Right cardiac atrium (tissue), 5 donors: Measurements from ENCODE around the gene AHR. TPM values are rescaled to one million over a fixed set of nuclear protein-coding genes. Genes with fewer than 3 reads are reported as not detected.

Source experiments
- ATAC-seq, 2 donors: fragments of 200-7000 bp; cut with Tn5 transposase; one replicate each; pipeline versions ENCODE4 v1.8.0 to v1.9.1; 2020; ENCODE audit warnings: moderate library complexity in 2 of 2, mild to moderate bottlenecking in 1 of 2
- DNase-seq, 3 donors: peaks; one replicate each; pipeline ENCODE4 v3.0.0-alpha.2; 2020
- H3K27ac ChIP-seq: one replicate; pipeline ENCODE4 v1.5.1; 2013; ENCODE audit warnings: mild to moderate bottlenecking, low read length, control low read depth, moderate library complexity
- H3K27me3 ChIP-seq: one replicate; pipeline ENCODE4 v1.6.1; 2013; ENCODE audit not compliant: control insufficient read depth, insufficient read depth
- H3K4me1 ChIP-seq: one replicate; pipeline ENCODE4 v1.6.1; 2013; ENCODE audit warnings: low read length; ENCODE audit not compliant: control insufficient read depth, insufficient read depth
- H3K4me3 ChIP-seq: one replicate; pipeline ENCODE4 v1.5.1; 2013; ENCODE audit warnings: low read length, control low read depth
- H3K9me3 ChIP-seq: one replicate; pipeline ENCODE4 v1.6.1; 2013; ENCODE audit warnings: low read length; ENCODE audit not compliant: control insufficient read depth
- WGBS: extraction: QIAGEN DNeasy Blood & Tissue Kit; methylation state at CpG from one replicate; pipeline ENCODE4 v1.1.7; 2013; 5-methylcytosine and 5-hydroxymethylcytosine counted together
- intact Hi-C, 4 donors: fragments of 100-400 bp; cut with DNase I; formaldehyde crosslinking; loops; one replicate each; pipeline versions ENCODE4 v1.11.0 to v1.14.0; 2022 to 2023
- polyA plus RNA-seq: library from polyadenylated mRNA; stranded (reverse); fragments of 200-250 nt; gene quantifications from one replicate; pipeline ENCODE4 v1.2.3, GENCODE V29; 2013
- total RNA-seq, 4 donors: library from RNA; stranded (reverse); fragmentation: NEBNext Ultra II Directional; extraction: Animal tissue kit (Norgen Biotek cat#: 25700); gene quantifications; one replicate each; pipeline ENCODE4 v1.2.1, GENCODE V29; 2021
- donor health status: healthy with polysubstance abuse.
- donor health status: DM: no; HTN: yes; CAD: no.
- donor health status: DM: no; HTN: no; CAD: no.
- donor health status: DM: no; HTN: yes; CAD: no; lungs with severe emphysema.
- donor health status: DM: yes; HTN: yes; CAD: no.

AHR gene
- total and polyA plus RNA-seq, 5 donors, result 7.6 to 30.3 (median 26.5) TPM

DNA sequence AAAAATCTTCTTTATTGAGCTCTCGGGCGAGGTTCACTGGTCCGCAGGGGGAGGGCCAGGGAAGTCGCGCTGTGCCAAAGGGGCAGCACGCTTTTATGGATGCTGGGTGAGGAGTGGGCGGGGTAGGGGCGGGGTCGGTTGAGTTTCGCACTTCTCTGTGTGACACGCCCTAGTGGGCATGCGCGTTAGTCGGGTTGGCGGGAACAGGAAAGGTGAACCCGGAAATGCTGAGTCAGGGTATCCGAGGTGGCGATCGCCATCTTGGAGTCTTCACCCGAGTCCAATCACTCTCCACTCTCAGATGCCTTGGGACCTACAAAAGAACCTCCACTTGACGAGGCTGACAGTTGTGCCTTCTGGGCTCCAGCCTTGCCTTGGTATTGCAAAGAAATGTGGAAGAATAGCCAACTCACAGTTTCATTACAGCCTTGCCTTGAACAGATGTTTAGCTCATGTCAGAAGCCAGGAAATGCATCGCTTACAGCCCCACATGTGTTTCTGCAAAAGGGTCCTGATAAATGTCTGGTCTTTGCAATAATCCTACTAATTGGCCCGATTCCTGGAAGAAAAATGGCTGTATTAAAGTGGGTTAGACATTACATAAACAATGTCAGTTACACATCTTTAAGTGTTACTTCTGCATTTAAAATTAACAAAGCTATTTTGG is 64.1 kb downstream of the AHR start:
- ATAC-seq (no peak), DNase-seq (peak in 1 of 3 donors; percentile 46)
- Histone ChIP-seq H3K27ac (no peak overlapping the region), H3K27me3 (no peaks in the 10 kb centered on the region), H3K9me3 (no peaks in the 10 kb centered on the region), H3K4me1 (no peaks in the 10 kb centered on the region), H3K4me3 (no peak overlapping the region)
- WGBS, result 95% methylated on average over 23 of the region's 23 CpGs
- intact Hi-C loops, result no loop called here

DNA sequence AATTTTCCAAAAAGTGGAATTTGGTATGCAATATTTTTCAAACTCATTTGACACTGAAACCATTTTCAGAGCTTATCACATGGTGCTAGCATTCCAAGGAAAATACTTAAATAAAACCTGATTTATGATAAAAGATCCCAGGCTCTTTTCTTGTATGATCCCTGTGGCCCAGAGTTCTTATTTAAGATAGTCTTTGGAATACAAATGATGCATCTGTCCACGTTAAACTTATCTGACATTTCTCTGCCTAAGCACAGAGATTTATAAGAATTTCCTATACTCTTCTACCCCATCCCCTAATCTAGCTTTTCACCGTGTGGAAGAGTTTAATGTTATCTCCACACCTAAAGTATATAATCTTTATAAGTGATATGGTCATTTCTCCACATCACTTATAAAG is 66.2 kb downstream of the AHR start:
- ATAC-seq (no peak), DNase-seq (no peak)
- Histone ChIP-seq H3K27ac (no peak overlapping the region), H3K27me3 (no peaks in the 10 kb centered on the region), H3K4me3 (no peak overlapping the region), H3K9me3 (no peaks in the 10 kb centered on the region), H3K4me1 (no peaks in the 10 kb centered on the region)
- intact Hi-C loops, result no loop called here
- WGBS, result 63% methylated on average over 2 of the region's 2 CpGs

DNA sequence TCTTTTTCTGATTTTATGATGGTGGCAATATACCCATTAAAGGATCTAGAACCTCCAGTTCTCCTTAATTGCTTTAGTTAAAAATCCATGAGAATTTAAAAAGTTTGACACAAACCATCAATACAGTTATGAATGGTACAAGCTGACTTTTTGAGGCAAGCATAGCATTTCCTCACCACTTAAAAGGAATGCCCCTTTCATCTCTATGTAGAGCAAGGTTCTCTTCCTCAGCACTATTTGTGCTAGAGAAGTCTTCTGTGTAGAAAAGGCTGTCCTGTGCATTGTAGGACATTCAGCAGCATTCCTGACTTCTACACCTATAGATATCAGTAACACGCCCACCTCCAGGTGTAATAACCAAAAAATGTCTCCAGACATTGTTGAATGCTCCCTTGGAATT is 67.3 kb downstream of the AHR start:
- intact Hi-C loops, result no loop called here
- no peaks in the 10 kb centered on the region for H3K27me3 ChIP-seq
- H3K4me3 ChIP-seq, result no peak overlapping the region
- no peak overlapping the region for H3K27ac ChIP-seq
- no peaks in the 10 kb centered on the region for H3K9me3 ChIP-seq
- ATAC-seq (no peak), DNase-seq (no peak)
- 97% methylated on average over 1 of the region's 1 CpG for WGBS
- H3K4me1 ChIP-seq, result peaks cover 2% of the 10 kb centered on the region

DNA sequence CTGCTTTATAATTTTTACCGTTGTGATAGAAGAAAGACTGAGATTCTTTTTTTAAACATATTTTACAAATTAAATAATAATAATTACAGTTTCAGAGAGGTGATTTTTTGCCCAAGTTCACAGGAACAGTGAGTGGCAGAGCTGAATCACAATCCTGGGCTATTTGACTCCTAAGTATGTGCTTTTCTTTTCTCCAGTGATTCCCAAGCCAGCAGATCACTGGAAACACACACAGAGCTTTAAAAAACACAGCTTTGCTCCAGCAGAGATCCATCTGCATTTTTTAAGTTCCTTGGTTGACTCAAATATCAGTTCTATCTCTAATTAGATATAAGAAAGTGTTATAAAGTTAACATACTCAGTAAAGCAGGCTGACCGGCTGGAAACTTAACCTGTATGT is 69.0 kb downstream of the AHR start:
- H3K27ac ChIP-seq, result no peak overlapping the region
- intact Hi-C loops, result no loop called here
- H3K4me1 ChIP-seq, result peaks cover 5% of the 10 kb centered on the region
- WGBS, result 72% methylated on average over 2 of the region's 2 CpGs
- DNase-seq, result no peak
- no peak for ATAC-seq
- H3K4me3 ChIP-seq, result no peak overlapping the region
- H3K9me3 ChIP-seq, result no peaks in the 10 kb centered on the region
- H3K27me3 ChIP-seq, result no peaks in the 10 kb centered on the region

DNA sequence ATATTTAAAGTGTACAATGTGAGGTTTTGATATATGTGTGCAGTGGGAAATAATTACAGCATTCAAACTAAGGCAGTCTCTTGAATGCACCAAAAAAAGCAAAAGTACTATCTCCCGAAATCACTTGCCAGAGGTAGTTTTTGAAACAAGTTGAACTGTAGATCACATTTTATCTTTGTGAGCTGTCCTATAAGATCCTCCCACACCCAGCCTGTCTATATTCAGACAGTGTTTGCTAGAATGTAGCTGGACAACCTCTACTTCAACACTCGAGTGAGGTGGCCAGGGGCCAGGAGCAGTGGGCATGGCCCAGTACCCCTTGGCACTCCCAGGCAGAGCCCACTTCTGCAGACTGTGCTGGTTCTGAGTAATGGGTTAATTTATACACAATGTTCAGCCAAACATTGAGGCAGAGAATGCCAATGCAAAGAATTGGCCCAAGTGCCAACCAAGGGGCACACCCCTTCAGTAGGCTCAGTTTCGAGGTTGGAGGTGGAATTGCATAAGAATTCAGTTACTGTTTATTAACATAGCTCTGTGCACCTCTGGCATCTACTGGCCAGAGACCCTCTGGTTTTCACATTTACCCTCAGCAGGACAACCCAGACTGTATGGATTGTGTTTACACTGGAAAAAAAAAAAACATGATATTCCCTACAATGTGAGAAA is 70.5 kb downstream of the AHR start:
- H3K9me3 ChIP-seq, result no peaks in the 10 kb centered on the region
- H3K4me3 ChIP-seq, result no peak overlapping the region
- DNase-seq, result peak in 1 of 3 donors; percentile 50
- peak in 1 of 2 donors; percentile 32 for ATAC-seq
- peaks cover 5% of the 10 kb centered on the region for H3K4me1 ChIP-seq
- intact Hi-C loops, result no loop called here
- no peak overlapping the region for H3K27ac ChIP-seq
- no peaks in the 10 kb centered on the region for H3K27me3 ChIP-seq
- 75% methylated on average over 3 of the region's 3 CpGs for WGBS

DNA sequence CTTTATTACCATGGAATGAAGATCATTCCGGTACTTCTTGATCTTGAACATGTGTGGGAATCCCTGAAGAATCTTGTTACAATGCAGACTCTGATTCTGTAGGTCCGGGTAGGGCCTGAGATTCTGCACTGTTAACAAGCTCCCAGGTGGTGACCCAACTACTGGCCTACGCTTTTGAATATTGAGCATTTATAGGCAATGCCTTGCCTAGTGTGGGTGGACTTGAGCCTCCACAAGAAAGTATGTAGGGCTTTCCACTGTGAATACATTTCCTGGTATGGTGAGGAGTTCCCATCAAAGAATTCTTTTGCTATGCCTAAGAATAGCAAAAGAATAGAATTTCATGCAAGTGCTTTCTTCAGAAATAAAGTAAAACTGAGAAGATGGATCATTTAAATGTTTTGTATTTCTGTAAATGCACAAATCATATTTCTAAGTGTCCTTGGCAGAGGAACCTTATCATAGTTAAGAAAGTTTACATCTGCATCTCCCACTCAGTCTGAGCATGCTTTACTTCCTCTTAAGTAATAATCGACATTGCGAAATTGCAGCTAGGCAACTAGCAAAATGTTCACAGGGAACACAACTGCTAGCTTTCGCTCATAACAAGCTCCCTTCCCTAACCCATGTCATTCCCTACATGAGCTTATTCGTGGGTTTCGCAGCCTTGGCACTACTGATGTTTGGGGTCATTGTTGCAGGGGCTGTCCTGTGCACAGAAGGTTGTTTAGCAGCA is 71.4 kb downstream of the AHR start:
- peak overlapping the region; percentile 62 for H3K27ac ChIP-seq
- H3K4me1 ChIP-seq, result peaks cover 5% of the 10 kb centered on the region
- no peak overlapping the region for H3K4me3 ChIP-seq
- H3K9me3 ChIP-seq, result no peaks in the 10 kb centered on the region
- no peaks in the 10 kb centered on the region for H3K27me3 ChIP-seq
- 59% methylated on average over 8 of the region's 8 CpGs for WGBS
- DNase-seq (no peak), ATAC-seq (peak; percentile 79 to 90)
- intact Hi-C loops, result no loop called here

DNA sequence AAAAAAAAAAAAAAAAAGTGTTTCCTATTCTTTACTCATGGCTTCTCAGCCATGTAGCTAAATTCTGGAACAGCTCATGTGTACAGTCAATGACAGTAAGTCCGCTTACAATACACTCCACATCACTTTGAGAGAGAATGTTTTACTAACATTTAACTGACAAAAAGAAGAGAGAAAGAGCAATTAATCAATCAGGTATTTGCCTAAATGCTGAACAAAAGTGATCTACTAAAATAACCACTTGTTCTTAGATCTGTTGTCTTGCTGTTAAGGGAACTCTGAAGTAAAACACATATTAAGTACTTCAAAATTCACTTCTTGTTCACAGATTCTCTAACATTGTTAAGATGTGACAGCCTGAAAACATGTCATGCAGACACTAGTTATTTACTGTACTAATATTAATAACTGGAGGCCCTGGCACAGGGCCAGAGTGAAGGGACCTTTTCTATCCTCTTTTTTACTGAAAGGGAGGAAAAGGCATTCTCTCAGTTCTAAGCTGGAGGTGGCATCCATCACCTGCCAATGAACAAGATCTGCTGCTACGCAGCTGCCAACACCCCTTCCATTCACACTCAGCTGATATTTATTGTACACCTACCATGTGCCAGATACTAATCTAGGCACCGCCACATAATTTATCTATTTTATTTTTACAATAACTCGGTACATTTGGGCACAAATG is 72.6 kb downstream of the AHR start:
- DNase-seq, result no peak
- peaks cover 5% of the 10 kb centered on the region for H3K4me1 ChIP-seq
- H3K9me3 ChIP-seq, result no peaks in the 10 kb centered on the region
- intact Hi-C loops, result no loop called here
- H3K27me3 ChIP-seq, result no peaks in the 10 kb centered on the region
- no peak for ATAC-seq
- H3K27ac ChIP-seq, result peak overlapping the region; percentile 55
- WGBS, result 83% methylated on average over 4 of the region's 4 CpGs
- no peak overlapping the region for H3K4me3 ChIP-seq

DNA sequence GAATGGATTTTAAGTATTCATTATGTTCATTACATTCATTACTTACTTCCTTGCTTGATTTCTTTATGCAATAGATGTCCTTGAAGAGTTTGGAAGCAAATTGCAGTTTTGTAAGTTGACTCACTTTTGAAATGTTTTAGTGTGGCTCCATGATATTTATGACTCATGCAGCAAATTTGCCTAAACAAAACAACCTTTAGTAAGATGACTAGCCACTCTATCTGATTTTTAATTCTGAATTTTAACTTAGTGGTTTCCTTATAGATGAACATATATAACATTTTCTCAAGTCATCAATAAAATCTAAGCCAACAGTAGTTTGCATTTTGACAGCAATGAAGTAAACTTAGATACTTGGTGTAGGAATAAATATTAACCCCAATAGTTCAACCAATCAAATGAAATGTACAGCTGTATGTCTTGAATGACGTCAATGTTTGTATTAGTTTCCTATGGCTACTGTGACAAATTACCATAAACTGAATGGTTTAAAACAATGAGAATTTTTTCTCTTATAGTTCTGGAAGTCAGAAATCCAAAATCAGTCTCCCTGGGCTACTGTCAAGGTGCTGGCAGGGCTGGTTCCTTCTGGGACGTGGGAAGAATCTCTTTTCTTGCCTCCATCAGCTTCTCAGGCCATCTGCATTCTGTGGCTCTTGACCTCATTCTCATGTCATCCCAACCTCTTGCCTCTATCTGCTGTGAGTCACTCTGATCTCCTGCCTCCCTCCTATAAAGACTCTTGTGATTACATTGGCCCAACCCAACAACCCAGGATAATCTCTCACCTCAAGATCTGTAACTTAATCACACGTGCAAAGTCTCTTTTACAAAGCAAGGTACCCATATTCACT is 73.4 kb downstream of the AHR start:
- DNase-seq (no peak), ATAC-seq (peak in 1 of 2 donors; percentile 31)
- 65% methylated on average over 3 of the region's 3 CpGs for WGBS
- Histone ChIP-seq H3K4me3 (no peak overlapping the region), H3K27me3 (no peaks in the 10 kb centered on the region), H3K27ac (no peak overlapping the region), H3K9me3 (no peaks in the 10 kb centered on the region), H3K4me1 (peaks cover 5% of the 10 kb centered on the region)
- intact Hi-C loops, result no loop called here

DNA sequence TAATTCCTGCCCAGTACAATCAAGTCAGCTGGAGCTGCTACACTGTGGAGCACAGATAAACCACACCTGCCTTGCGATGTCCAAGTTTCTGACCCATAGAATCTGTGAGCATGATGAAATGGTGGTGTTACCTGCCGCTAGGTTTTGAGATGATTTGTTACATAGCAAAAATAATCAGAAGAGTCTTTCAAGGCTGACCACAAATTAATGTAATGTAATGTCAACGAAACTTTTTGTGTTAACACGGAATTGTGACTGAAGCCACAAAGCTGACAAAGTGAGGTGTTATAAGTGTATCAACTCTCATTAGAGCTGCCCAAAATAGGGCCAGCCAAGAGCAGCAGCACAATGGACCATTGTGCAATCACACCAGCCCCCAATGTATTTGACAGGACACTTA is 75.7 kb downstream of the AHR start:
- DNase-seq (no peak), ATAC-seq (no peak)
- Histone ChIP-seq H3K4me3 (no peak overlapping the region), H3K9me3 (no peaks in the 10 kb centered on the region), H3K4me1 (peaks cover 5% of the 10 kb centered on the region), H3K27me3 (no peaks in the 10 kb centered on the region), H3K27ac (no peak overlapping the region)
- intact Hi-C loops, result no loop called here
- WGBS, result 96% methylated on average over 4 of the region's 4 CpGs

DNA sequence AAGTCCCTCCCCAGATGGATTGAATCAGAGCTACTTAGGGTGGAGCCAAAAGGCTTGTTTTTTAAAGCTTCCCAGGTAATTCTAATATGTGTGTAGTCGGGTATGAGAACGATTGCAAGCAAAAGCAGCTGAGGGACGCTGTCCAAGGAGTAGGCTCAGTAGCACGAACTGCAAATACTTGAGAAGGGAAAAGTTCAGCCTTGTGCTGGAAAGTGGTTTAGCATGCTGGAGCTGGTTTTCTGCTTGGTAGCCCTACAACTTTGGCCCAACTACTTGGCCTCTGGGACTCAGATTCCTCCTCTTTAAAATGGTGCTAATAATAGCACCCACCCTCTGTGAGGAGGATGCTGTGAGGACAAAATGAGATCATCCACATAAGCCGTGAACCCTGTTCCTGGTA is 76.2 kb downstream of the AHR start:
- 75% methylated on average over 5 of the region's 5 CpGs for WGBS
- H3K4me3 ChIP-seq, result no peak overlapping the region
- no peak overlapping the region for H3K27ac ChIP-seq
- DNase-seq (no peak), ATAC-seq (no peak)
- H3K4me1 ChIP-seq, result peaks cover 5% of the 10 kb centered on the region
- H3K27me3 ChIP-seq, result no peaks in the 10 kb centered on the region
- no peaks in the 10 kb centered on the region for H3K9me3 ChIP-seq
- intact Hi-C loops, result no loop called here
